Hematopoietic multipotent progenitor cell treated with erythropoietin and hydrocortisone succinate and interleukin-3 and kit ligand, for 4 days (in vitro differentiated cells): ENCODE data around the gene C16orf54.
"Not testable (repeated sequence)": the region's sequence is repeated elsewhere in the genome, so short reads cannot be mapped to it uniquely, and the experiment has no call there.

Experiments used
- DNase-seq: peaks from one replicate; pipeline ENCODE4 v3.0.0-alpha.2; 2015

Gene C16orf54

GRCh38 chr16:29705030-29705429, 40.8 kb downstream of the C16orf54 start:
- no peak for DNase-seq

- DNase-seq = peak; percentile 41
Measured at GRCh38 chr16:29702269-29702668, 43.5 kb downstream of the C16orf54 start.

GRCh38 chr16:29701214-29701555, 44.6 kb downstream of the C16orf54 start:
- no peak for DNase-seq

GRCh38 chr16:29700253-29700987, 45.4 kb downstream of the C16orf54 start:
- DNase-seq = peak; percentile 92

- DNase-seq = peak; percentile 35
Measured at GRCh38 chr16:29699324-29700219, 46.2 kb downstream of the C16orf54 start.

- no peak for DNase-seq
Measured at GRCh38 chr16:29698484-29699323, 47.1 kb downstream of the C16orf54 start.

- DNase-seq = no peak
Measured at GRCh38 chr16:29698042-29698441, 47.7 kb downstream of the C16orf54 start.

- no peak for DNase-seq
Measured at GRCh38 chr16:29697391-29697790, 48.4 kb downstream of the C16orf54 start.

GRCh38 chr16:29696881-29697331, 48.9 kb downstream of the C16orf54 start:
- DNase-seq = no peak

GRCh38 chr16:29695675-29696074, 50.1 kb downstream of the C16orf54 start:
- not testable (repeated sequence) for DNase-seq

GRCh38 chr16:29694384-29695195, 51.2 kb downstream of the C16orf54 start:
- no peak for DNase-seq

- not testable (repeated sequence) for DNase-seq
Measured at GRCh38 chr16:29692606-29693005, 53.2 kb downstream of the C16orf54 start.
